Stimulated activated CD4-positive, alpha-beta T cell treated with anti-CD3 and anti-CD28 coated beads, Interleukin-2, amount 100 ng/mL, for 24 hours (primary cell): ENCODE results near the gene SYAP1.
"Not testable (repeated sequence)": the region's sequence is repeated elsewhere in the genome, so short reads cannot be mapped to it uniquely, and the experiment has no call there.

ENCODE experiments used
- DNase-seq, 2 donors: peaks; one replicate each; pipeline ENCODE4 v3.0.0-alpha.2; 2020

Gene SYAP1

GRCh38 chrX:16783452-16783851 is 64.0 kb downstream of the SYAP1 start:
- no peak for DNase-seq

GRCh38 chrX:16784440-16784839 is 65.0 kb downstream of the SYAP1 start:
- DNase-seq = not testable (repeated sequence)

- DNase-seq = peak; percentile 19
These were observed 66.1 kb downstream of the SYAP1 start for GRCh38 chrX:16785247-16786138.

GRCh38 chrX:16786139-16786790 is 66.9 kb downstream of the SYAP1 start, which contains the start of gene TXLNG:
Gene TXLNG, plus strand, starts transcription at chrX:16786466. Its CDS starts 22 bp downstream, at chrX:16786488.
- DNase-seq = peak; percentile 89 to 91

- peak; percentile 42 to 49 for DNase-seq
These were observed 67.7 kb downstream of the SYAP1 start for GRCh38 chrX:16786791-16787735.

GRCh38 chrX:16788477-16788876 is 69.1 kb downstream of the SYAP1 start:
- DNase-seq = peak in 1 of 2 donors; percentile 1

- DNase-seq = no peak
These were observed 76.9 kb downstream of the SYAP1 start for GRCh38 chrX:16796298-16796697.

- DNase-seq = no peak
These were observed 77.9 kb downstream of the SYAP1 start for GRCh38 chrX:16797358-16797757.

- no peak for DNase-seq
These were observed 78.4 kb downstream of the SYAP1 start for GRCh38 chrX:16797841-16798240.

- DNase-seq = no peak
These were observed 85.6 kb downstream of the SYAP1 start for GRCh38 chrX:16804923-16805464.

GRCh38 chrX:16807548-16807947 is 88.1 kb downstream of the SYAP1 start:
- no peak for DNase-seq

- DNase-seq = no peak
These were observed 88.6 kb downstream of the SYAP1 start for GRCh38 chrX:16807976-16808542.

- no peak for DNase-seq
These were observed 95.2 kb downstream of the SYAP1 start for GRCh38 chrX:16814597-16814996.
